SK-N-SH treated with all-trans-retinoic acid at 6 μM for 48 hours (cell line): ENCODE data around the gene SNTA1.
A peak's percentile ranks its signal among the peaks of the same experiment; 100 is the strongest.

Experiments
- ATAC-seq: fragments of 200-7000 bp; cut with Tn5 transposase; 3 replicates; pipeline ENCODE4 v1.9.1; 2020; ENCODE audit warnings: mild to moderate bottlenecking, moderate library complexity
- ARNTL ChIP-seq: fragments of 450-650 bp; formaldehyde crosslinking; IDR thresholded peaks from 2 replicates; pipeline ENCODE4 v1.5.0; 2020; ENCODE audit warnings: low read depth, mild to moderate bottlenecking, moderate library complexity, borderline replicate concordance
- BACH2 ChIP-seq: fragments of 250-450 bp; sonication (Bioruptor Pico); IDR thresholded peaks from 2 replicates; pipeline ENCODE4 v1.9.0; 2021; ENCODE audit warnings: mild to moderate bottlenecking, borderline replicate concordance
- CSDC2 ChIP-seq: fragments of 250-450 bp; sonication (Bioruptor Pico); IDR thresholded peaks from 2 replicates; pipeline ENCODE4 v1.5.0; 2020; ENCODE audit warnings: mild to moderate bottlenecking, moderate library complexity
- CSRNP3 ChIP-seq: fragments of 250-450 bp; sonication (Bioruptor Pico); IDR thresholded peaks from 2 replicates; pipeline ENCODE4 v1.5.1; 2021; ENCODE audit warnings: mild to moderate bottlenecking, moderate library complexity
- ESRRG ChIP-seq: fragments of 250-450 bp; sonication (Bioruptor Pico); IDR thresholded peaks from 2 replicates; pipeline ENCODE4 v1.6.1; 2021; ENCODE audit warnings: mild to moderate bottlenecking
- ISL1 ChIP-seq: fragments of 250-450 bp; sonication (Bioruptor Pico); IDR thresholded peaks from 2 replicates; pipeline ENCODE4 v2.1.2; 2022; ENCODE audit warnings: mild to moderate bottlenecking, moderate library complexity
- OSR1 ChIP-seq: fragments of 250-450 bp; sonication (Bioruptor Pico); IDR thresholded peaks from 2 replicates; pipeline ENCODE4 v1.8.0; 2022; ENCODE audit warnings: moderate library complexity, mild to moderate bottlenecking, inconsistent platforms
- SNAI2 ChIP-seq: fragments of 250-450 bp; sonication (Bioruptor Pico); IDR thresholded peaks from 2 replicates; pipeline ENCODE4 v1.5.0; 2020; ENCODE audit warnings: mild to moderate bottlenecking, moderate library complexity
- TCF4 ChIP-seq: fragments of 250-450 bp; sonication (Bioruptor Pico); IDR thresholded peaks from 2 replicates; pipeline ENCODE4 v1.8.0; 2021; ENCODE audit warnings: mild to moderate bottlenecking, moderate library complexity, borderline replicate concordance
- ZC3H10 ChIP-seq: fragments of 250-450 bp; sonication (Bioruptor Pico); IDR thresholded peaks from 2 replicates; pipeline ENCODE4 v1.5.1; 2021; ENCODE audit warnings: mild to moderate bottlenecking, moderate library complexity
- ZFP3 ChIP-seq: fragments of 250-450 bp; sonication (Bioruptor Pico); IDR thresholded peaks from 2 replicates; pipeline ENCODE4 v1.5.0; 2020; ENCODE audit warnings: mild to moderate bottlenecking, moderate library complexity
- ZFP30 ChIP-seq: fragments of 450-650 bp; formaldehyde crosslinking; IDR thresholded peaks from 2 replicates; pipeline ENCODE4 v1.5.0; 2022; ENCODE audit warnings: mild to moderate bottlenecking, moderate library complexity
- ZNF565 ChIP-seq: fragments of 450-650 bp; formaldehyde crosslinking; conservative IDR thresholded peaks from 2 replicates; pipeline ENCODE4 v1.5.0; 2020; ENCODE audit warnings: low read depth, mild to moderate bottlenecking, moderate library complexity
- ZNF70 ChIP-seq: fragments of 450-650 bp; formaldehyde crosslinking; IDR thresholded peaks from 2 replicates; pipeline ENCODE4 v1.5.0; 2020; ENCODE audit warnings: mild to moderate bottlenecking, moderate library complexity
- ZNF8 ChIP-seq: fragments of 450-650 bp; formaldehyde crosslinking; IDR thresholded peaks from 2 replicates; pipeline ENCODE4 v1.5.0; 2020; ENCODE audit warnings: mild to moderate bottlenecking, moderate library complexity
- TF ChIP-seq, protein P1 (sequence below): fragments of 250-450 bp; sonication (Bioruptor Pico); IDR thresholded peaks from 2 replicates; pipeline ENCODE4 v1.5.1; 2020; ENCODE audit warnings: low read depth, mild to moderate bottlenecking, moderate library complexity
- TF ChIP-seq, protein P2 (sequence below): fragments of 250-450 bp; sonication (Bioruptor Pico); IDR thresholded peaks from 2 replicates; pipeline ENCODE4 v1.5.0; 2020; ENCODE audit warnings: mild to moderate bottlenecking, moderate library complexity

SNTA1 gene

DNA sequence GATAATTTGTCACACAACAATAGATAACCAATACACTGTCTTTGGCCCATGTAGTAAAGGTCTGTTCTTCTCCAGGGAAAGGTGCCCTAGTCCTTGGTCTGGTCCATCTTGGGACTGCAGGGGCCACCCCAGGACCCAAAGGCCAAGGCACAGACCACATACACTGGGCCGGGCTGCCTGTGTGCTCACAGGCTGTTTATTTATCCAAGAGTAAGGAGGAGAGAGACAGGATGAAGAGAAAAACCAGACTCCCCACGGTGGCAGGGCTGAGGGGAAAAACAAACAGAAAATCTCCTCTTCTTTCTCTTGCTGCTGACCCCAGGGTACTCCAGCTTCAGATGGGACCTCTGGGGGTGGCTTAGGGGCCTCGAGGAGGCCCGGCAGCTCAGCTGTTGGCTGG, 35.8 kb downstream of the SNTA1 start (continued):
- TF ChIP-seq, protein P1, sequence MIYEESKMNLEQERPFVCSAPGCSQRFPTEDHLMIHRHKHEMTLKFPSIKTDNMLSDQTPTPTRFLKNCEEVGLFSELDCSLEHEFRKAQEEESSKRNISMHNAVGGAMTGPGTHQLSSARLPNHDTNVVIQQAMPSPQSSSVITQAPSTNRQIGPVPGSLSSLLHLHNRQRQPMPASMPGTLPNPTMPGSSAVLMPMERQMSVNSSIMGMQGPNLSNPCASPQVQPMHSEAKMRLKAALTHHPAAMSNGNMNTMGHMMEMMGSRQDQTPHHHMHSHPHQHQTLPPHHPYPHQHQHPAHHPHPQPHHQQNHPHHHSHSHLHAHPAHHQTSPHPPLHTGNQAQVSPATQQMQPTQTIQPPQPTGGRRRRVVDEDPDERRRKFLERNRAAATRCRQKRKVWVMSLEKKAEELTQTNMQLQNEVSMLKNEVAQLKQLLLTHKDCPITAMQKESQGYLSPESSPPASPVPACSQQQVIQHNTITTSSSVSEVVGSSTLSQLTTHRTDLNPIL (CRISPR knock-in tag) = no peak
- no peak for TF ChIP-seq ARNTL (CRISPR knock-in tag)
- TF ChIP-seq, all 23 proteins: peak for 0

- ATAC-seq = no peak
- no peak for TF ChIP-seq ZNF70 (CRISPR knock-in tag)
- TF ChIP-seq, protein P2, sequence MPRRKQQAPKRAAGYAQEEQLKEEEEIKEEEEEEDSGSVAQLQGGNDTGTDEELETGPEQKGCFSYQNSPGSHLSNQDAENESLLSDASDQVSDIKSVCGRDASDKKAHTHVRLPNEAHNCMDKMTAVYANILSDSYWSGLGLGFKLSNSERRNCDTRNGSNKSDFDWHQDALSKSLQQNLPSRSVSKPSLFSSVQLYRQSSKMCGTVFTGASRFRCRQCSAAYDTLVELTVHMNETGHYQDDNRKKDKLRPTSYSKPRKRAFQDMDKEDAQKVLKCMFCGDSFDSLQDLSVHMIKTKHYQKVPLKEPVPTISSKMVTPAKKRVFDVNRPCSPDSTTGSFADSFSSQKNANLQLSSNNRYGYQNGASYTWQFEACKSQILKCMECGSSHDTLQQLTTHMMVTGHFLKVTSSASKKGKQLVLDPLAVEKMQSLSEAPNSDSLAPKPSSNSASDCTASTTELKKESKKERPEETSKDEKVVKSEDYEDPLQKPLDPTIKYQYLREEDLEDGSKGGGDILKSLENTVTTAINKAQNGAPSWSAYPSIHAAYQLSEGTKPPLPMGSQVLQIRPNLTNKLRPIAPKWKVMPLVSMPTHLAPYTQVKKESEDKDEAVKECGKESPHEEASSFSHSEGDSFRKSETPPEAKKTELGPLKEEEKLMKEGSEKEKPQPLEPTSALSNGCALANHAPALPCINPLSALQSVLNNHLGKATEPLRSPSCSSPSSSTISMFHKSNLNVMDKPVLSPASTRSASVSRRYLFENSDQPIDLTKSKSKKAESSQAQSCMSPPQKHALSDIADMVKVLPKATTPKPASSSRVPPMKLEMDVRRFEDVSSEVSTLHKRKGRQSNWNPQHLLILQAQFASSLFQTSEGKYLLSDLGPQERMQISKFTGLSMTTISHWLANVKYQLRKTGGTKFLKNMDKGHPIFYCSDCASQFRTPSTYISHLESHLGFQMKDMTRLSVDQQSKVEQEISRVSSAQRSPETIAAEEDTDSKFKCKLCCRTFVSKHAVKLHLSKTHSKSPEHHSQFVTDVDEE (CRISPR knock-in tag) = no peak
- TF ChIP-seq ESRRG (CRISPR knock-in tag) = no peak
- no peak for TF ChIP-seq SNAI2 (CRISPR knock-in tag)
- TF ChIP-seq ZC3H10 (CRISPR knock-in tag) = no peak
Measured at GRCh38 chr20:33407251-33407650, 36.3 kb downstream of the SNTA1 start.

- TF ChIP-seq, protein P2 (CRISPR knock-in tag) = no peak
- no peak for TF ChIP-seq BACH2 (CRISPR knock-in tag)
- TF ChIP-seq TCF4 (CRISPR knock-in tag) = no peak
- TF ChIP-seq ISL1 = no peak
- TF ChIP-seq SNAI2 (CRISPR knock-in tag) = no peak
- no peak for TF ChIP-seq ARNTL (CRISPR knock-in tag)
- no peak for TF ChIP-seq ZNF565 (CRISPR knock-in tag)
- TF ChIP-seq, all 23 proteins: peak for 0
- no peak for ATAC-seq
Measured at GRCh38 chr20:33404281-33404680, 39.3 kb downstream of the SNTA1 start.

- peak; percentile 16; the same call in 1 of the 3 replicates for ATAC-seq
- TF ChIP-seq ZFP3 (CRISPR knock-in tag) (peak; percentile 70; the same call in 1 of the 2 replicates), TCF4 (CRISPR knock-in tag) (no peak)
Measured at GRCh38 chr20:33401921-33402369, 41.6 kb downstream of the SNTA1 start.

GRCh38 chr20:33401184-33401920, 42.2 kb downstream of the SNTA1 start, which contains the start of gene CDK5RAP1:
Gene CDK5RAP1, minus strand, starts transcription at chr20:33401519. Its CDS starts 4,455 bp downstream, at chr20:33397064.
- peak; percentile 98 for ATAC-seq
- TF ChIP-seq ARNTL (CRISPR knock-in tag) = no peak
- no peak for TF ChIP-seq BACH2 (CRISPR knock-in tag)
- no peak for TF ChIP-seq ZFP30
- peak; percentile 16; the same call in 1 of the 2 replicates for TF ChIP-seq ZNF8 (CRISPR knock-in tag)
- TF ChIP-seq, all 23 proteins: peak for 1

DNA sequence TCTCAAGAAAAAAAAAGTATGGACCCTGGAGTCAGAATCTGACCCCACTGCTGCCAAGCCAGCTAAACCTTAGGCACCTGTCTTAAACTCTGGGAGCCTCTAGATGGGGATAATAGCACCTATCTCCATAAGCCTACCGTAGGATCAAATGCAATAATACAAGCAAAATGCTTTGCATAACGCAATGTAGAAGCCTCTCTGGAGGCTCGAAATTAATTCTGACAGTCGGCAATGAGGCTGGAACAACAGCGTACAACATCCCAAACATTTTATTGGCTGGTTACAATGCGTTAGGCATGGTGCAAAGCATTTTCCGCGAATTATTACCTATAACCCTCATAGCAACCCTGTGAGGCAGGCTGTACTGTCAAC, 42.8 kb downstream of the SNTA1 start:
- ATAC-seq = peak; percentile 75
- no peak for TF ChIP-seq CSDC2 (CRISPR knock-in tag)
- TF ChIP-seq CSRNP3 (CRISPR knock-in tag) = no peak
- TF ChIP-seq, protein P2 (CRISPR knock-in tag) = no peak
- no peak for TF ChIP-seq ARNTL (CRISPR knock-in tag)
- no peak for TF ChIP-seq OSR1 (CRISPR knock-in tag)
- TF ChIP-seq, protein P1 (CRISPR knock-in tag) = no peak
